Glomerular visceral epithelial cell (primary cell): Measurements from ENCODE around the gene NHS.

Experiments
- DNase-seq: peaks from one replicate; pipeline ENCODE4 v3.0.0-alpha.2; 2016; ENCODE audit errors: extremely low spot score

The NHS gene

GRCh38 chrX:17736478-17736855 is 361.5 kb downstream of the NHS start:
- DNase-seq: no peak

GRCh38 chrX:17736856-17737709 is 362.1 kb downstream of the NHS start, which contains the start of gene SCML1:
SCML1 (plus strand) TSS chrX:17737493; CDS start chrX:17744187, 6,694 bp downstream.
- peak; percentile 96 for DNase-seq

GRCh38 chrX:17737710-17737985 is 362.6 kb downstream of the NHS start:
- DNase-seq: no peak

- DNase-seq: peak; percentile 60
Observed at GRCh38 chrX:17737986-17738713, 363.1 kb downstream of the NHS start.

- no peak for DNase-seq
Observed at GRCh38 chrX:17738737-17739535, 363.9 kb downstream of the NHS start.

- no peak for DNase-seq
Observed at GRCh38 chrX:17740137-17741122, 365.4 kb downstream of the NHS start.

GRCh38 chrX:17741123-17741511 is 366.1 kb downstream of the NHS start:
- DNase-seq: no peak

GRCh38 chrX:17743913-17744312 is 368.9 kb downstream of the NHS start:
- DNase-seq: no peak

GRCh38 chrX:17744896-17745523 is 370.0 kb downstream of the NHS start:
- DNase-seq: no peak

GRCh38 chrX:17747692-17748091 is 372.7 kb downstream of the NHS start:
- DNase-seq: no peak

- DNase-seq: no peak
Observed at GRCh38 chrX:17748684-17749083, 373.7 kb downstream of the NHS start.

- DNase-seq: no peak
Observed at GRCh38 chrX:17750436-17750835, 375.4 kb downstream of the NHS start.

GRCh38 chrX:17758382-17758781 is 383.4 kb downstream of the NHS start:
- no peak for DNase-seq

- no peak for DNase-seq
Observed at GRCh38 chrX:17759990-17760389, 385.0 kb downstream of the NHS start.

GRCh38 chrX:17767734-17768133 is 392.7 kb downstream of the NHS start:
- no peak for DNase-seq

- DNase-seq: no peak
Observed at GRCh38 chrX:17768997-17769396, 394.0 kb downstream of the NHS start.

GRCh38 chrX:17769701-17770269 is 394.8 kb downstream of the NHS start:
- no peak for DNase-seq

- DNase-seq: no peak
Observed at GRCh38 chrX:17773221-17773876, 398.3 kb downstream of the NHS start.

GRCh38 chrX:17774053-17774452 is 399.1 kb downstream of the NHS start:
- DNase-seq: no peak

GRCh38 chrX:17778997-17779396 is 404.0 kb downstream of the NHS start:
- DNase-seq: no peak
